WTC11 (cell line): ENCODE data around the gene ATXN10. TPM values are rescaled to one million over a fixed set of nuclear protein-coding genes. Genes with fewer than 3 reads are reported as not detected.

Experiments used
- ATAC-seq: fragments of 200-7000 bp; cut with Tn5 transposase; 2 replicates; pipeline ENCODE4 v1.10.0; 2021; ENCODE audit warnings: mild to moderate bottlenecking, moderate library complexity
- CTCF ChIA-PET: fragments of 300-600 bp; sonication (Branson Sonifier 250); formaldehyde crosslinking; loops from one replicate; lab custom pipeline; 2021; ENCODE audit warnings: antibody characterized with exemption; lab: Charles Lee
- POLR2A ChIA-PET: fragments of 350-600 bp; sonication (Branson Sonifier 250); formaldehyde crosslinking; loops from one replicate; lab custom pipeline; 2021; ENCODE audit warnings: antibody characterized with exemption; lab: Charles Lee
- DNase-seq: peaks from one replicate; pipeline ENCODE4 v3.0.0; 2021; ENCODE audit warnings: low spot score
- H3K27ac Mint-ChIP-seq: 2 replicates; pipeline ENCODE4 v1.8.0; 2021; ENCODE audit warnings: mixed read lengths
- H3K27me3 Mint-ChIP-seq: 2 replicates; pipeline ENCODE4 v1.8.0; 2021; ENCODE audit warnings: low read depth, mild to moderate bottlenecking, moderate library complexity, mixed read lengths
- H3K36me3 Mint-ChIP-seq: 2 replicates; pipeline ENCODE4 v1.8.0; 2021; ENCODE audit warnings: mixed read lengths
- H3K4me1 Mint-ChIP-seq: 2 replicates; pipeline ENCODE4 v1.8.0; 2022; ENCODE audit warnings: mixed read lengths
- H3K4me3 Mint-ChIP-seq: 2 replicates; pipeline ENCODE4 v1.8.0; 2021; ENCODE audit warnings: mild to moderate bottlenecking, moderate library complexity, mixed read lengths
- H3K9me3 Mint-ChIP-seq: 2 replicates; pipeline ENCODE4 v1.8.0; 2021; ENCODE audit warnings: mixed read lengths
- AR ChIP-seq: fragments of 250-450 bp; sonication (Bioruptor Pico); IDR thresholded peaks from 2 replicates; pipeline ENCODE4 v1.9.0; 2021; ENCODE audit warnings: mild to moderate bottlenecking
- CREB1 ChIP-seq: sonication (generic); formaldehyde crosslinking; IDR thresholded peaks from 2 replicates; pipeline ENCODE4 v1.8.0; 2023; ENCODE audit warnings: mild to moderate bottlenecking, missing genetic modification reagents
- ETV6 ChIP-seq: sonication (generic); formaldehyde crosslinking; IDR thresholded peaks from 2 replicates; pipeline ENCODE4 v1.8.1; 2022; ENCODE audit warnings: mild to moderate bottlenecking, missing genetic modification reagents
- FOXJ3 ChIP-seq: sonication (generic); formaldehyde crosslinking; IDR thresholded peaks from 2 replicates; pipeline ENCODE4 v1.9.0; 2021; ENCODE audit warnings: missing genetic modification reagents, mild to moderate bottlenecking, borderline replicate concordance
- FOXP1 ChIP-seq: sonication (generic); formaldehyde crosslinking; IDR thresholded peaks from 2 replicates; pipeline ENCODE4 v1.8.0; 2022; ENCODE audit warnings: missing genetic modification reagents, mild to moderate bottlenecking, moderate library complexity, borderline replicate concordance
- FOXP4 ChIP-seq: sonication (generic); formaldehyde crosslinking; IDR thresholded peaks from 2 replicates; pipeline ENCODE4 v1.8.0; 2022; ENCODE audit warnings: mild to moderate bottlenecking, missing genetic modification reagents
- GABPB1 ChIP-seq: sonication (generic); formaldehyde crosslinking; IDR thresholded peaks from 2 replicates; pipeline ENCODE4 v1.8.1; 2023; ENCODE audit warnings: mild to moderate bottlenecking, missing genetic modification reagents
- GRHL2 ChIP-seq: fragments of 250-450 bp; sonication (Bioruptor Pico); IDR thresholded peaks from 2 replicates; pipeline ENCODE4 v1.8.0; 2022; ENCODE audit warnings: mild to moderate bottlenecking, moderate library complexity; ENCODE audit not compliant: insufficient replicate concordance, severe bottlenecking
- HMGXB4 ChIP-seq: sonication (generic); formaldehyde crosslinking; IDR thresholded peaks from 2 replicates; pipeline ENCODE4 v1.8.1; 2023; ENCODE audit warnings: mild to moderate bottlenecking, moderate library complexity, missing genetic modification reagents
- JUN ChIP-seq: sonication (generic); formaldehyde crosslinking; IDR thresholded peaks from 2 replicates; pipeline ENCODE4 v1.8.0; 2023; ENCODE audit warnings: mild to moderate bottlenecking, missing genetic modification reagents
- NFE2L1 ChIP-seq: sonication (generic); formaldehyde crosslinking; IDR thresholded peaks from 2 replicates; pipeline ENCODE4 v1.8.1; 2023; ENCODE audit warnings: missing genetic modification reagents
- NFYB ChIP-seq: sonication (generic); formaldehyde crosslinking; conservative IDR thresholded peaks from 2 replicates; pipeline ENCODE4 v1.8.0; 2022; ENCODE audit warnings: low read depth, missing genetic modification reagents
- NR2C2 ChIP-seq: sonication (generic); formaldehyde crosslinking; IDR thresholded peaks from 2 replicates; pipeline ENCODE4 v1.8.0; 2022; ENCODE audit warnings: mild to moderate bottlenecking, missing genetic modification reagents
- OVOL2 ChIP-seq: fragments of 250-450 bp; sonication (Bioruptor Pico); IDR thresholded peaks from 2 replicates; pipeline ENCODE4 v1.9.0; 2021; ENCODE audit warnings: mild to moderate bottlenecking, borderline replicate concordance
- PRRX2 ChIP-seq: fragments of 250-450 bp; sonication (Bioruptor Pico); IDR thresholded peaks from 2 replicates; pipeline ENCODE4 v1.8.0; 2021; ENCODE audit warnings: mild to moderate bottlenecking
- SOX15 ChIP-seq: fragments of 250-450 bp; sonication (Bioruptor Pico); IDR thresholded peaks from 2 replicates; pipeline ENCODE4 v1.9.0; 2021; ENCODE audit warnings: mild to moderate bottlenecking
- USF1 ChIP-seq: sonication (generic); formaldehyde crosslinking; IDR thresholded peaks from 2 replicates; pipeline ENCODE4 v1.8.0; 2022; ENCODE audit warnings: mild to moderate bottlenecking, missing genetic modification reagents
- ZNF138 ChIP-seq: sonication (generic); formaldehyde crosslinking; conservative IDR thresholded peaks from 2 replicates; pipeline ENCODE4 v1.8.1; 2022; ENCODE audit warnings: mild to moderate bottlenecking, moderate library complexity, missing genetic modification reagents
- ZNF317 ChIP-seq: sonication (generic); formaldehyde crosslinking; IDR thresholded peaks from 2 replicates; pipeline ENCODE4 v1.8.1; 2023; ENCODE audit warnings: low read depth, mild to moderate bottlenecking, moderate library complexity, missing genetic modification reagents, borderline replicate concordance
- total RNA-seq: library from RNA; stranded (reverse); gene quantifications from 3 replicates; pipeline ENCODE4 v1.2.3, GENCODE V29; 2021
- TF ChIP-seq, protein P1 (sequence below): sonication (generic); formaldehyde crosslinking; IDR thresholded peaks from 2 replicates; pipeline ENCODE4 v1.8.0; 2022; ENCODE audit warnings: mild to moderate bottlenecking, missing genetic modification reagents
- TF ChIP-seq, protein P2 (sequence below): sonication (generic); formaldehyde crosslinking; conservative IDR thresholded peaks from 2 replicates; pipeline ENCODE4 v1.8.1; 2022; ENCODE audit warnings: mild to moderate bottlenecking, missing genetic modification reagents
- TF ChIP-seq, protein P3 (sequence below): fragments of 200-600 bp; IDR thresholded peaks from 2 replicates; pipeline ENCODE4 v1.8.0; 2022; ENCODE audit warnings: antibody characterized with exemption

Gene ATXN10
- total RNA-seq, 1 experiment from 2014 or later, result 185 TPM

- ChIA-PET CTCF (interaction anchor here (0.6 to 7.3 kb wide), 23 partner anchors 12 to 292 kb away, joined by 3 to 69 read pairs (median 4); partner anchors contain the start of gene ATXN10), POLR2A (interaction anchor here (0.7 kb wide), 1 partner anchor 37 kb away, joined by 4 read pairs; no protein-coding TSS in a partner anchor)
- peak; percentile 17 for ATAC-seq
- DNase-seq, result peak; percentile 48
- H3K4me3 Mint-ChIP-seq, result no peak overlapping the region
- peaks cover 21% of the 10 kb centered on the region for H3K4me1 Mint-ChIP-seq
- no peak overlapping the region for H3K27ac Mint-ChIP-seq
- no peak for TF ChIP-seq AR (CRISPR knock-in tag)
- no peak for TF ChIP-seq FOXJ3 (CRISPR knock-in tag)
- 0 out of 2 replicates have a peak, but pooled peaks have one; percentile 22 for TF ChIP-seq ZNF317 (CRISPR knock-in tag)
- TF ChIP-seq GABPB1 (CRISPR knock-in tag), result no peak
- no peak for TF ChIP-seq NFYB
- no peak for TF ChIP-seq USF1
- TF ChIP-seq HMGXB4 (CRISPR knock-in tag), result no peak
- TF ChIP-seq ETV6, result no peak
- TF ChIP-seq FOXP4 (CRISPR knock-in tag), result 0 out of 2 replicates have a peak, but pooled peaks have one; percentile 52
- TF ChIP-seq PRRX2 (CRISPR knock-in tag), result no peak
- TF ChIP-seq, protein P1, sequence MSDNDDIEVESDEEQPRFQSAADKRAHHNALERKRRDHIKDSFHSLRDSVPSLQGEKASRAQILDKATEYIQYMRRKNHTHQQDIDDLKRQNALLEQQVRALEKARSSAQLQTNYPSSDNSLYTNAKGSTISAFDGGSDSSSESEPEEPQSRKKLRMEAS, result peak; percentile 37; the same call in 1 of the 2 replicates
- no peak for TF ChIP-seq NFE2L1 (CRISPR knock-in tag)
- no peak for TF ChIP-seq ZNF138 (CRISPR knock-in tag)
- TF ChIP-seq GRHL2 (CRISPR knock-in tag), result no peak
- TF ChIP-seq, protein P2, sequence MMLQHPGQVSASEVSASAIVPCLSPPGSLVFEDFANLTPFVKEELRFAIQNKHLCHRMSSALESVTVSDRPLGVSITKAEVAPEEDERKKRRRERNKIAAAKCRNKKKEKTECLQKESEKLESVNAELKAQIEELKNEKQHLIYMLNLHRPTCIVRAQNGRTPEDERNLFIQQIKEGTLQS (CRISPR knock-in tag), result no peak
- TF ChIP-seq FOXP1 (CRISPR knock-in tag), result no peak
- TF ChIP-seq, protein P3, sequence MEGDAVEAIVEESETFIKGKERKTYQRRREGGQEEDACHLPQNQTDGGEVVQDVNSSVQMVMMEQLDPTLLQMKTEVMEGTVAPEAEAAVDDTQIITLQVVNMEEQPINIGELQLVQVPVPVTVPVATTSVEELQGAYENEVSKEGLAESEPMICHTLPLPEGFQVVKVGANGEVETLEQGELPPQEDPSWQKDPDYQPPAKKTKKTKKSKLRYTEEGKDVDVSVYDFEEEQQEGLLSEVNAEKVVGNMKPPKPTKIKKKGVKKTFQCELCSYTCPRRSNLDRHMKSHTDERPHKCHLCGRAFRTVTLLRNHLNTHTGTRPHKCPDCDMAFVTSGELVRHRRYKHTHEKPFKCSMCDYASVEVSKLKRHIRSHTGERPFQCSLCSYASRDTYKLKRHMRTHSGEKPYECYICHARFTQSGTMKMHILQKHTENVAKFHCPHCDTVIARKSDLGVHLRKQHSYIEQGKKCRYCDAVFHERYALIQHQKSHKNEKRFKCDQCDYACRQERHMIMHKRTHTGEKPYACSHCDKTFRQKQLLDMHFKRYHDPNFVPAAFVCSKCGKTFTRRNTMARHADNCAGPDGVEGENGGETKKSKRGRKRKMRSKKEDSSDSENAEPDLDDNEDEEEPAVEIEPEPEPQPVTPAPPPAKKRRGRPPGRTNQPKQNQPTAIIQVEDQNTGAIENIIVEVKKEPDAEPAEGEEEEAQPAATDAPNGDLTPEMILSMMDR, result no peak
- 0 out of 2 replicates have a peak, but pooled peaks have one; percentile 46 for TF ChIP-seq JUN (CRISPR knock-in tag)
- TF ChIP-seq NR2C2 (CRISPR knock-in tag), result no peak
- no peak for TF ChIP-seq OVOL2 (CRISPR knock-in tag)
- TF ChIP-seq CREB1 (CRISPR knock-in tag), result no peak
- TF ChIP-seq SOX15 (CRISPR knock-in tag), result no peak
- H3K36me3 Mint-ChIP-seq, result no peaks in the 10 kb centered on the region
- H3K9me3 Mint-ChIP-seq, result no peaks in the 10 kb centered on the region
- peaks cover 72% of the 10 kb centered on the region for H3K27me3 Mint-ChIP-seq
Observed at GRCh38 chr22:45866646-45867117, 195.0 kb downstream of the ATXN10 start.
